ENCODE measurements around the gene PRPF18. TPM values are rescaled to one million over a fixed set of nuclear protein-coding genes. Genes with fewer than 3 reads are reported as not detected.

Gene PRPF18
- polyA plus RNA-seq, 1 donor from 2014 or later: 56.7 TPM

GRCh38 chr10:13648425-13648824 is 61.7 kb downstream of the PRPF18 start:
- Histone ChIP-seq H3K79me2 (replicated peaks; ENCODE audit: insufficient read depth, low read length) (no peaks in the 10 kb centered on the region), H3F3A (ENCODE audit: insufficient read depth, low read length, poor library complexity, severe bottlenecking) (no peaks in the 10 kb centered on the region), H3K27ac (ENCODE audit: low read length) (no peak overlapping the region), H3K4me2 (ENCODE audit: low read length) (no peak overlapping the region), H3K4me3 (ENCODE audit: low read length) (no peak overlapping the region), H2AFZ (ENCODE audit: low read depth, low read length) (no peak overlapping the region), H3K9ac (ENCODE audit: low read length) (no peak overlapping the region), H4K20me1 (ENCODE audit: insufficient read depth) (no peaks in the 10 kb centered on the region), H3K36me3 (ENCODE audit: insufficient read depth, low read length) (no peaks in the 10 kb centered on the region), H3K9me2 (ENCODE audit: insufficient read depth, low read length) (no peaks in the 10 kb centered on the region), H3K27me3 (ENCODE audit: insufficient read depth, low read depth, low read length) (no peaks in the 10 kb centered on the region), H3K9me3 (ENCODE audit: low read length) (no peaks in the 10 kb centered on the region)
- TF ChIP-seq TAF1 (IDR thresholded peaks at IDR 0.05; ENCODE audit: low read depth) (no peak), CTCF (IDR thresholded peaks at IDR 0.05; ENCODE audit: poor library complexity, severe bottlenecking) (no peak)

GRCh38 chr10:13649844-13650520 is 63.2 kb downstream of the PRPF18 start:
- no peaks in the 10 kb centered on the region for H3K79me2 ChIP-seq (replicated peaks; ENCODE audit: insufficient read depth, low read length)
- H3K9ac ChIP-seq (ENCODE audit: low read length): no peak overlapping the region
- H3K4me2 ChIP-seq (ENCODE audit: low read length): no peak overlapping the region
- H4K20me1 ChIP-seq (ENCODE audit: insufficient read depth): no peaks in the 10 kb centered on the region
- no peaks in the 10 kb centered on the region for H3K27me3 ChIP-seq (ENCODE audit: insufficient read depth, low read depth, low read length)
- TF ChIP-seq POLR2AphosphoS5 (IDR thresholded peaks at IDR 0.05): no peak
- no peak for TF ChIP-seq EP300 (conservative IDR thresholded peaks at IDR 0.05; ENCODE audit: poor library complexity, severe bottlenecking)
- TF ChIP-seq RAD21 (conservative IDR thresholded peaks at IDR 0.05): no peak
- no peak for TF ChIP-seq TAF1 (IDR thresholded peaks at IDR 0.05; ENCODE audit: low read depth)
- no peak for TF ChIP-seq CTCF (IDR thresholded peaks at IDR 0.05; ENCODE audit: poor library complexity, severe bottlenecking)
- TF ChIP-seq REST (IDR thresholded peaks at IDR 0.05; ENCODE audit: borderline replicate concordance): no peak
- no peak for TF ChIP-seq EZH2 (IDR thresholded peaks at IDR 0.05; ENCODE audit: borderline replicate concordance, insufficient read depth, low read length, poor library complexity, severe bottlenecking)
- TF ChIP-seq SMC3 (conservative IDR thresholded peaks at IDR 0.05; ENCODE audit: poor library complexity): no peak
- TF ChIP-seq MXI1 (conservative IDR thresholded peaks at IDR 0.05; ENCODE audit: poor library complexity, severe bottlenecking): no peak
- no peaks in the 10 kb centered on the region for H3K36me3 ChIP-seq (ENCODE audit: insufficient read depth, low read length)
- no peak overlapping the region for H2AFZ ChIP-seq (ENCODE audit: low read depth, low read length)
- no peak overlapping the region for H3K4me3 ChIP-seq (ENCODE audit: low read length)
- H3K9me2 ChIP-seq (ENCODE audit: insufficient read depth, low read length): no peaks in the 10 kb centered on the region
- no peaks in the 10 kb centered on the region for H3F3A ChIP-seq (ENCODE audit: insufficient read depth, low read length, poor library complexity, severe bottlenecking)
- no peaks in the 10 kb centered on the region for H3K9me3 ChIP-seq (ENCODE audit: low read length)
- no peak overlapping the region for H3K27ac ChIP-seq (ENCODE audit: low read length)
